ENCODE data around the gene RALGAPA1. TPM values are rescaled to one million over a fixed set of nuclear protein-coding genes. Genes with fewer than 3 reads are reported as not detected.

The RALGAPA1 gene
- total and polyA plus RNA-seq, 2 experiments from 2014 or later: 21.9 to 27.3 TPM

- H3K36me3 ChIP-seq (ENCODE audit: insufficient read depth): no peaks in the 10 kb centered on the region
Observed at GRCh38 chr14:35818346-35819115, 9.4 kb upstream of the RALGAPA1 start.

DNA sequence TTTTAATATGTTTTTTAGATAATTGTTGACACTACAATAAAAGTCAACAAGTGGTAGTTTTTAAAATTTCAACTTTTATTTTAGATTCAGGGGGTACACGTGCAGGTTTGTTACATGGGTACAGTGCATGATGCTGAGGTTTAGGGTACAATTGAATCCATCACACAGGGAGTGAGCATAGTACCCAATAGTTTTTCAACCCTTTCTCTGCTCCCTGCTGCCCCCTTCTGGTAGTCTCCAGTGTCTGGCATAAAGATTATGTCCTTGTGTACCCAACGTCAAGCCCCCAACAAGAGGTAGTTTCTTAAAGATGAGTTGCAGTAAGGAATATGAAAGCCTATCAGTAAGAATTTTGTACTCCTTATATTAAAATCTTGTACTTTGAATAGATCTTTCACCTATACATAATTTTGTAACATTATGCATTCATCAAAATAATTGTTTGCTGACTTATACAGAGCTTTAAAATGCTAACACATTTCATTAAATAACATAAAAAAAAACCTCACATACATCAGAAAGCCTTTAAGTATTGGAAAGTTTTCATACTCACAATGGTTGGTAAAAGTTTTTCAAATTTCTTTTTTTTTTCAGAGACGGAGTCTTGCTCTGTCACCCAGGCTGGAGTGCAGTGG, 5.4 kb upstream of the RALGAPA1 start:
- Histone ChIP-seq H3K9me2 (ENCODE audit: insufficient read depth) (no peaks in the 10 kb centered on the region), H2AFZ (no peak overlapping the region), H3K4me1 (ENCODE audit: insufficient read depth) (no peaks in the 10 kb centered on the region), H3K36me3 (ENCODE audit: insufficient read depth) (no peaks in the 10 kb centered on the region), H3K4me2 (no peak overlapping the region), H3K27me3 (ENCODE audit: insufficient read depth) (no peaks in the 10 kb centered on the region), H3F3A (replicated peaks; ENCODE audit: low read depth) (no peaks in the 10 kb centered on the region), H3K4me3 (no peak overlapping the region), H4K20me1 (replicated peaks; ENCODE audit: insufficient read depth) (no peaks in the 10 kb centered on the region), H3K79me2 (replicated peaks; ENCODE audit: insufficient read depth) (no peaks in the 10 kb centered on the region), H3K27ac (ENCODE audit: low read depth) (no peak overlapping the region)
- ATAC-seq (peak; percentile 92), DNase-seq (ENCODE audit: low spot score) (peak; percentile 87)
- H3K36me3 Mint-ChIP-seq (ENCODE audit: low read depth): no peaks in the 10 kb centered on the region
- no peak overlapping the region for H3K27ac Mint-ChIP-seq
- TF ChIP-seq ZNF331 (CRISPR knock-in tag; IDR thresholded peaks at IDR 0.05; ENCODE audit: low read depth): no peak
- TF ChIP-seq CTCF (conservative IDR thresholded peaks at IDR 0.05; ENCODE audit: low read depth in 2 of 2): peak; percentile 80 to 91
- no peaks in the 10 kb centered on the region for H3K4me1 Mint-ChIP-seq
- no peak overlapping the region for H3K4me3 Mint-ChIP-seq
- H3K9me3 Mint-ChIP-seq: no peaks in the 10 kb centered on the region
- no peaks in the 10 kb centered on the region for H3K27me3 Mint-ChIP-seq (ENCODE audit: insufficient read depth, low read depth, poor library complexity)

More at GRCh38 chr14:35818346-35819115, 9.4 kb upstream of the RALGAPA1 start:
- no peaks in the 10 kb centered on the region for H3K27me3 Mint-ChIP-seq (ENCODE audit: insufficient read depth, low read depth, poor library complexity)
- H4K20me1 ChIP-seq (replicated peaks; ENCODE audit: insufficient read depth): no peaks in the 10 kb centered on the region
- H3K27ac Mint-ChIP-seq: no peak overlapping the region; the same call in 1 of the 2 replicates
- H3K27me3 ChIP-seq (ENCODE audit: insufficient read depth): no peaks in the 10 kb centered on the region
- no peak overlapping the region for H3K4me3 Mint-ChIP-seq
- H3K27ac ChIP-seq (ENCODE audit: low read depth): no peak overlapping the region
- TF ChIP-seq EZH2 (IDR thresholded peaks at IDR 0.05; ENCODE audit: low read depth, unreplicated experiment): no peak
- peak; percentile 69 to 71 for TF ChIP-seq CTCF (conservative IDR thresholded peaks at IDR 0.05; ENCODE audit: low read depth in 2 of 2)
- no peak for TF ChIP-seq STAT1 (IDR thresholded peaks at IDR 0.05; ENCODE audit: unreplicated experiment)
- TF ChIP-seq CREB1 (CRISPR knock-in tag; IDR thresholded peaks at IDR 0.05; ENCODE audit: low read depth): no peak
- TF ChIP-seq ZNF331 (CRISPR knock-in tag; IDR thresholded peaks at IDR 0.05; ENCODE audit: low read depth): no peak
- TF ChIP-seq POLR2AphosphoS5 (IDR thresholded peaks at IDR 0.05; ENCODE audit: low read depth): no peak
- no peak for TF ChIP-seq ZNF114 (CRISPR knock-in tag; IDR thresholded peaks at IDR 0.05)
- no peaks in the 10 kb centered on the region for H3K9me2 ChIP-seq (ENCODE audit: insufficient read depth)
- DNase-seq (ENCODE audit: low spot score) (peak; percentile 75), ATAC-seq (peak; percentile 66)
- H3K4me2 ChIP-seq: no peak overlapping the region
- no peaks in the 10 kb centered on the region for H3K4me1 Mint-ChIP-seq
- 0 out of 2 replicates have a peak overlapping the region, but pooled peaks have one; percentile 45 for H2AFZ ChIP-seq
- H3K9me3 Mint-ChIP-seq: no peaks in the 10 kb centered on the region
- H3K4me1 ChIP-seq (ENCODE audit: insufficient read depth): no peaks in the 10 kb centered on the region
- no peaks in the 10 kb centered on the region for H3K36me3 Mint-ChIP-seq (ENCODE audit: low read depth)
- H3F3A ChIP-seq (replicated peaks; ENCODE audit: low read depth): no peaks in the 10 kb centered on the region
- no peaks in the 10 kb centered on the region for H3K79me2 ChIP-seq (replicated peaks; ENCODE audit: insufficient read depth)
- no peak overlapping the region for H3K4me3 ChIP-seq

All from GM23338 (cell line).